HG02759 (cell line): ENCODE results near the gene ESRRG.
A peak's percentile ranks its signal among the peaks of the same experiment; 100 is the strongest.
"Not testable (repeated sequence)": the region's sequence is repeated elsewhere in the genome, so short reads cannot be mapped to it uniquely, and the experiment has no call there.

Experiments
- ATAC-seq: cut with Tn5 transposase; IDR thresholded peaks from one replicate; pipeline ENCODE4 v1.9.1; 2021; ENCODE audit warnings: mild to moderate bottlenecking, moderate library complexity; ENCODE audit not compliant: unreplicated experiment

The ESRRG gene

DNA sequence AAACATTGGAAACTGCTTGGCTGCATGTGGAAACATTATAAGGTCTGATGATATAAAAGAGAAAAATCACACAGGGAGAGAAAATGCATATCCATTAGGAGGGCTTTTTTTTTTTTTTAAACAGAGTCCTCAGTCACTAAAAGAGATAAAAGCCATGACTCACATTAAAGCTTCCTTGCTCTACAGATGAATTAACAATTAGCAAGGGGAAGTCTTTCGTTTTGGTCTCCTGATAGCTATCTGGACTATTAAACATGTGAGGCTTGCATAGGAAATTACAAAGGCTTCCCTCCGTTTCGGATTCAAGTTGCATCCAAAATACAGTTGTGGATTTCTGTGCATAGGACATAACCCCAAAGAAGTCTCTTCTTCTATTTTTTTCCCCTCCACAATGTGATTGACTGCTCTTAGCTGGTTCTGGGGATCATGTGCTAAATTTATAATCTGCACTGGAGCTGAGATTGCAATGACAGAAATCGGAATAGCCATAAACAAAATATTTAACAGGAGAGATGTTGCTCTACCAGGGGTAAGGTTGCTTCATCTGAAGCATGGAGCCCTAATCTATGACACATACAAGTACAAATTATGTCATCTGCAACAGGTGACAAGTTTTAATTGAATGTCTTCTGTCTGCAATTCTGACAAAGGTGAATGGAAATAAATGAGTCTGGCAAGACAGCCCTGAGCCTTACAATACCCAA lies 146.8 kb downstream of the ESRRG start:
- no peak for ATAC-seq

DNA sequence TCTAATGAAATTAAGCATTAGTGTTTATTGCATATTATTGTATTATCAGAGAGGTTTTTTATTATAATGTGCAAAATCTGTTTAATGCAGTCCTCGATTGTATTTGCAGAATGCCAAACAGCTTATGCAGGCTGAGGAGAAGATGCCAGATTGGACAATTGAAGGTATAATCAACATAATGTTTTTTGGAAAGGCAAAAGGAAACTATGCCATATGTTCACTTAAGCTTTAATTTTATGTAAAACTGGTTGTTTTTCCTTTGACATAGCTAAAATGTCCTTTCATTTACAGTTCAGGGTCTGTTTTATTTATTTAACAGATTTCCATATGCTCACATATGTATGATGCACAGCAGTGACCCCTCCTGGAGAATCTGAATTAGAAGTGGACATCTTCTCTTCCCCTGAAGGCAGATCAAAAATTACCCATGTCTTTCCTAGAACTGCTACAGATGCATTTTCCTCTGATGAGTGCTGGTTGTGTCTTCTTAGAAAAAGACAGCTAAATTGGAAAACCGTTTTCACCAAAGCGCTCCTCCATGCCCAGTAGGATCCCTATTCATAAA lies 156.5 kb downstream of the ESRRG start:
- no peak for ATAC-seq

DNA sequence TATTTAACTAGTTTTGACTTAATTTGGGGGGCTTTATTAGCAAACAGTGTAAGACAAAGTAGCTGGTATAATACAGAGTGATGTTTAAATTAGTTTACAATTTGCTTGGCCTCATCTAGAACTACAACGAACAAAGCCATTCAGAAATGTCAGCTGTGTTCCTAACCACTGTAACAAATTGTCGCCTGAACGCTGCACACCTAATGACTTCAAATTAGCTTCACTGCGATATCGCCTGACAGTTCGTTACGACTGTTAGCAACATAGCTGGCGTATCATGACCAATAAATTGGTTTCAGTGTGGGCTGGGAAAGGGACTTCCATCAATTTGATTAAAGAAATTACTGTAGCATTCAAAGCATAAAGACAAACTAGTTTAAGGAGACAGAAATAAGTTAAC lies 160.1 kb downstream of the ESRRG start:
- no peak for ATAC-seq

DNA sequence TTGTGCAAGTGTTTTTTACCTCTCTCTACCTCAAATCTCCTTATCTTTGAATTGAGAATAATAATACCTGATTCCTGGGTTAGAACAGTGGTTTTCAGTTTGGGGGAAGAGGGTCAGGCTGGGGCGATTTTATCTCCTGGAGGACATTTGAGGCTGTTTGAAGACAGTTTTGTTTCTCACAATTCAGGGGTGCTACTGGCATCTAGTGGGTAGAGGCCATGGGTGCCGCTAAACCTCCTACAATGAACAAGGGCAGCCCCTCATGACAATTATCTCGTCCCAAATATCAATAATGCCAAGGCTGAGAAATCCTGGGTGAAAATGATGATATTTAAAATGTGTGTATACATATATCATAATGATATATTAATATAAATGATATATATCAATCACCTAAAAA lies 160.8 kb downstream of the ESRRG start:
- no peak for ATAC-seq

DNA sequence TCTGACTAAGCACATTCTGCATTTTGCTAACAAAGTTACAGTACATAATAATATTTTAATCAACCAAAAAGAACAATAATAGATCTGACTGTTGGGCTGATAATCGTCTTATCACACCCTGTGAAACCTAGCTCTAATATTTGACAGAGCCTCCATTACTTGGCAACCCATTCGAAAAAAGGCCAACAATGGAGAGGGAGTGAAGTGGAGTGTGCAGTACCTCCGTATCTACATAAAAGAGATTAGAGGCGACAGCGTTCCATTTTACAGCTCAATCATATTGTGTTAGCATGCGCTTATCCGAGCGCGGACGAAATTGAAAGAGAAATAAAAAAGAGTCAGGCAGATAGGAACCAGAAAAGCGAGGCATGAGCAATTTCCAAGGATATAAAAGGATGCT lies 162.7 kb downstream of the ESRRG start:
- no peak for ATAC-seq

DNA sequence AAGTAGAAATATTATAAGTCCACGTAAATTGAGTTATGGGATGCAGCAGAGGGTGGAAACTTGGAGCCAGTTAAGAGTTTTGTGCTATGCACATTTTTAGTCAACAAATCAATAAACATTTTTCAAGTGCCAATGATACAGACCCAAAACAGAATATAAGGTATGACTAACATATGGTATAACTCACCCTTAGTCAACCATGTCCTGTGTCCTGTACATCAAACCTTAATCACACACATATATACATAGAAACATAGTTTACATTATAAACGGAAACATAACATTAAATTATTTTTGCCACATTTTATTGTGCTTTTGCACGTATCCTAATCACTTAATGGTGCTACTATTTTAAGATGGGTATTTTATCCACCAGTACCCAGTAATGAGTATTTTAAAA lies 163.9 kb downstream of the ESRRG start:
- ATAC-seq = no peak

DNA sequence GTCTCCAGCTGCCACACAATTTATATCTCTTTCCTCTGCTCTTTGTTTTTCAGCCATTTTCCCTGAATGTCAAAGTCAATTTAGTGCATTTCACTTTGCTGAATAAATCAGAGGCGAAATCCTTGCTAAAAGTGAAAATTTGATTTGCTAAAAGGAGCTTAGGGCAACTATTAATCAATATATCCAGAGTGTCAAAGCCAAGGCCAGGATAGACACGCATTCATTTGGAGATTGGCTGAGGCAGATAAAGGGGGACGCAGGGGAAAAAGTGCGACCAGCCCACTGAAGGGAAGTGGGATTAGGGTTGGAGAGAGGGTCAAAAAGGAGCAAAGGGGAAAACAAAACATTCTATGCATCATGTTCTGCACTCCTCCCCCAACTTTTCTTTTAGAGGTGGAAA lies 167.6 kb downstream of the ESRRG start:
- ATAC-seq = no peak

DNA sequence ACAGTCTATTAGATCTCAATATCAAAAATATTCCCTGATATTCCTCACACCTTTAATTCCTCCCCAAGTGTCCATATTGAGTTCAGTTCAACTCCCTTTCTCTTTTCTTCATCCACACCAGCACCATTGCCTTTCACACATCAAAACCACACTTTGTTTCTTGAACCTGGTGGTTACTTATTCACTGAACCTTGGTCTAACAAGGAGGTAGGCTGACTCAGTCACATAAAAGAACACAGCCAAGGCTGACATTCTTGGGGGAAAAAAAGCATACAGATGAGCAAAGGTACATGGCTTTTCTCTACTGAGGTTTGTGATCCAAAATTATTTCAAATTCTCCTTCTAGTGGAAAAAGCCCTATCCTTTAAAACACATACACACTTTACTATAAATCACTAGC lies 168.3 kb downstream of the ESRRG start:
- no peak for ATAC-seq

DNA sequence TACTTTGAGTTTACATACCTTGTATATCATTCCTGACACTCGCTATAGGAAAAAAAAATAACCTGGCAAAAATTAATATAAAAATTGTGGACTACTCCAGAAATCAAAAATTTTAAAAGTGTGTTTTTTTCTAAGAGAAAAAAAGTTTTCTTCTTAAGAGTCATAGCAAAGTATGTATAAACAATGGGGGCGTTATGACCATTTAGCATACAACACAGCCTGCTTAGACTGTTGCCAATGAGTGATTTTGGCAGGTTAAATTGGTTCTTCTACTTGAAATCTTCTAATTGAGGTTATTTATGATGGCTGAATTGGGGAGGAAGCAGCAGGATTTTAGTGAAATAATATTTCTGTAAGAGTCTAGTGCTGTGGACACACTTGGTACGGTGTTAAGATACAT lies 169.5 kb downstream of the ESRRG start:
- ATAC-seq = no peak

DNA sequence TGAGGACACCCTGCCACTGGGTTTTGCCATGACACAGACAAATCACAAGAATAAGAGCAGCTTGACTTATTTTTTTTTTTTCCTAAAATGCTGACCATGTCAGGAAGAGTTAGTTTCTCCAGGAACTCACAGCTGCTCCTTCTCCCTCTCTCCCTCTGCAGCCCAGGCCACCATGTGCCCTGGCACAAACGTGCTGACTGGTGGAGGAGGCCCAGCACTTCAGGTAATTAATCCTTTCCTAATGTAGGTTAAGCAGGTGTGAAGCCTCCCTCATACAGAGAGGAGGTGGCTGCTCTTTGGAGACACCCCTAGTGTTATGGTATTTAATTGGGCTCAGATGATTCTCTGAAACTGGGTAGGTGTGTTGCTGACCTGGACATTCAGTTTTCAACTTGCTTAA lies 170.2 kb downstream of the ESRRG start:
- ATAC-seq = no peak

DNA sequence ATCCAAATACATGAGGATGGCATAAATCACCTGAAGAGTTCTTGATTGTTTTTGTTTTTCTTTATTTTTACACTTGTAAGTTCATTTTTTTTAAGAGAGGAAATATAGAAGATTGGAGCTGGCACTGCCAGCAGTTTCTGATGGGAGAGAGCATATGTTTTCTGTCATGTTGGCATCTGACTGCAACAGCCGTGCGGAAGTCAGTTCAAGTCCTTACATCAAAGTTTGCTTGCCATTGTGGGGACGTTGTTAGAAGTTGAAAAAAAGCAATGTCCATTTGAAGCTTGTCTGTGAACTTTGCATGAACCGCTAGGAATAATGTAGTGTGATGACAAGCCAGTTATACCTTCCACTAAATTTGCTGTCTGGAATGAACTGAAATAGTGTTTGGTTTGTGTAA lies 173.4 kb downstream of the ESRRG start:
- no peak for ATAC-seq

DNA sequence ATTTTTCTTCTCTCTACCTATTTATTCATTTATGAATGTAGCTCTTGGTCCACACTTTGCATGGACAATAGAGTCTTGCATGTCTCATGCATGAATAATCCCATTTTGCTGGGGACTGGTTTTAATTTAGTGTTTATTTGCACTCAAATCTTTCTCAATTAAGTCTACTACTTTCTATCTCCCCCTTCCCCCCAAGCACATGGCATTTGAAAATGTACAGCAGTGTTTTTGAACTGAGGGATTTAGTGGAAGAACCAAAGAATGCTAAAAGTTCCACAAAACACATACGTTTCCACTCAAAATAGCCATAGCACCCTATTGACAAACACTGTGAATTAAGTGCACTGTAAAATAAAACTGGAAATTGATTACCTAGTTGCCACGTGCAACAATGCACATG lies 180.5 kb downstream of the ESRRG start:
- no peak for ATAC-seq

DNA sequence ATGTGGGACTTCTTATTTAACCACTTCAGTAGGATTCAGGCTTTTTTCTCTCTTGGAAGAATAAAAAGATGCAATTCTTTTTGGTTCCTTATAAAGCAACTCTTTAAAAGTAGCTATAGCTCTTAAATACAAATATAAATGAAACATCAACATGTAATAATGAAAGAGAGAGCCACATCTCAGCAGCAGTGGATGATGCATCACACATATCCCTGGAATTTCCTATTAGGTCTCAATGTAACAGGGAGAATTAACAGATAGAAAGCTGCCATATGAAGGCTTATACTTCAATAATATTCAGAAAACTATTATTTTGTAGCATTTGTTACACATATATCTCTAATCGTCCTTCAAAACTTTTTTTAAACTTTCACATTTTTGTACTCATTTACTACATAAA lies 181.0 kb downstream of the ESRRG start:
- ATAC-seq = no peak

DNA sequence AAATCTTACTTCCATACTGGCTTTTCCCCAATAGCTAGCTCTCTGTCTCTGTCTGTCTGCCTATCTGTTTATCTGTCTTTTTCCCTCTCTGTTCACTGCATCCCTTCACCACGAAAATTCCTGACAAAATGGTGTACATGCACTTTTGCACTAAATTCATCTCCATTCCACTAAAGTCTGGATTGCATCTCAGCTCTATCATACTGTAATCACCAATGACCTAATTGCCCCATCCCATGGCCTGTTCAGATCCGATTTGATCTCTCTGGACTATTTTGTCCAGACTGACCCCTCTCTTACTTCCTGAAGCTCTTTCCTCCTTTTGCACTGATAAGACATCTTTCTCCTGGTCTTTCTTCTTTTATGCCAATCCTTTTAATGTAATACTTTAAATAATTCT lies 187.5 kb downstream of the ESRRG start:
- ATAC-seq = no peak

DNA sequence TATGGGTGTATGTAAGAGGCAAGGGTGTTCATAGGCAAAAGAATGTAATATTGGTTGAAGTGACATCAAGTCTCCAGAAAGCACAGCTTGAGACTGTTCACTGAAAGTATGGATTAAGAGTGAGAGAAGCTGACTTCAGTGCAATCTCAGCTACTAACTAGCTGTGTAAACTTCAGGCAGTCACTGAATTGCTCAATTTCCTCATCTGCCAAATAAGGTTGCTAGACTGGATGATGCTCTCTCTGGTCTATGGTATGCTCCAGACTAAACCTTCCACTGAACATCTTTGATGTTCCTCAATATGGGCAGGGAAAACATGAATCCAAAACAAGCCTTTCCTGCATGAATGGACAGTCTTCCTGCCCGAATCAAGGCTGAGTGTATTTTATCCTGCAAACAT lies 188.2 kb downstream of the ESRRG start:
- no peak for ATAC-seq

DNA sequence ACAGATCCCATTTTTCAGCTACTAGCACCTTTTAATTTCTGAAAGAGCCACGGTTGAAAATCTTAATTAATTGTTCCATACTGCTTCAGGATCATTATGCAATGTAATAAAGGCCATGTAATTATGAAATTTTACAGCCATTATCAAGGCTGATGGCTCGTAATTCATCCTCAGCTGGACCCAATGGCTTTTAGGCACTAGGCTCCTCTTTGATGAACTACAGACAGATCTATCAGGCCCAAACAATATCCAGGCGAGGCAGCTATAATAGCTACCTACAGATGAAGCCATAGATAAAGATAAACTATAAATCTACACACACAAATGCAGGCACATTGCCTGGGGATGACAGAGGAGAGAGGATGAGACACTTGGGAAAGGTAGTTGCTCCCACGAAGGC lies 189.5 kb downstream of the ESRRG start:
- no peak for ATAC-seq

DNA sequence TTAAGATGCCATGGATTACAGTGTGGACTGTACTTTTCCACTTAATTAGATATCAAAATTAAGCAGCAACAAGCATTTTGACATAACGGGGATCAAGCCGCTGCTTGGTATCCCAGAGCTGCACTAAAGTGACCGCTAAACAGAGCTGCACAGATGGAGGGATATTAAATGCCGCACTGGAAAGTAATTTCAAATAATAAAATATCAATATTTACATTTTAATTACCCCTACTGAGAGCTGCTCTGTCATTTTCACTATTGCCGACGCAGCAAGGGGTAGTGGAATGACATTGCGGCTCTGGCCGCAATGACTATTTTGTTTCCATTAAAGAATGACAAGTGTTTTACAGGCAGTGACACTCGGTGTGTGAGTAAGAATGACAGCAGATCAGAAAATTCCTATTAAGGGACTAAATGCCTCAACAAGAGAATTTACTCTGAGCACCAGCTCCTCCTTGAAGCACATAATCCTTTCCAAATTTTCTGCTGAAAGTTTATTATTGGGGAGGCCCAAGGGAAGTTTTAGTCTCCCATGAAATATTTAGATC lies 190.9 kb downstream of the ESRRG start:
- no peak for ATAC-seq

DNA sequence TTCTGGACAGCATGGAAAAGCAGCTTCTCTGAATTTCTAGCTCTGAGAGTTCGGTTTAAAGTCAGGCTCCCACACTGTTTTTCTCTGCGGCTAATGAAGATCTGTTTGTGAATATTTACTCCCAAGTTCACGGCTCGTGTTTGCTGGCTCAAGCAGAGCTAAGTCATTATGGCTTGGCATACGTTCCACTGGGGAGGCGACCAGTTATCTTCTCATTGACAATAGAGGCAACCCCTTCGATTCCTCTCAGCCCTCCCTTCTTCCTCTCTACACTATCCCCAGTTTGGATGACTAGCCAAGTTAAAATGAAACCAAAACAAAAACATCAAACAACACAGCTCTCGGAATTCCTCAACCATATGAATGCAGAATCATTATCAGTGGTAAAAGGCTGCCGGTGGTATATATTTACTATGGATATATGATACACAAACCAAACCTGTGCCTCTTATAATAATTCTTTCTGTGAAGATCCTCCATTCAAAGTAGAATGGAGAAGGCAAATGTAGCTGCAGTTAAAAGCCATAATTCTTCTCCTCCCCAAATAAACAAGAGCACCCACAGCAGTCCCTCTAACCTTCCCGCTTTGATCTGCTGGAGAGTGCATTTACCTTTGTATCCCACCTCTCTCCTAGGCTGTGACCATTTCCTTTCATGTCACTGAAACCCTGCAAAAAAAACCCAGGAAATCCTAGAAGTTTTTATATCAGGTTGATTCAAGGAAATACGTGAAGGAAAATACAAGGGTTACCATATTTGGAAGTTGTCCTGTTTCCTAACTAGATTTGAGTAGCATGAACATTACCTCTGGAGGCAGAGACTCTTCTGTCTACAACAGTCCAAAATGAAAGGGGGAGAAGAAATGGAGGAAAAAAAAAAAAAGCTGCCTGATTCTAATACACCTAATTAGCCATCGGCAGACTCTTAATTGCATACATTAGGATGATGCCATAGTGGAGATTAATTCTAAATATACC lies 191.7 kb downstream of the ESRRG start:
- ATAC-seq = peak; percentile 73

DNA sequence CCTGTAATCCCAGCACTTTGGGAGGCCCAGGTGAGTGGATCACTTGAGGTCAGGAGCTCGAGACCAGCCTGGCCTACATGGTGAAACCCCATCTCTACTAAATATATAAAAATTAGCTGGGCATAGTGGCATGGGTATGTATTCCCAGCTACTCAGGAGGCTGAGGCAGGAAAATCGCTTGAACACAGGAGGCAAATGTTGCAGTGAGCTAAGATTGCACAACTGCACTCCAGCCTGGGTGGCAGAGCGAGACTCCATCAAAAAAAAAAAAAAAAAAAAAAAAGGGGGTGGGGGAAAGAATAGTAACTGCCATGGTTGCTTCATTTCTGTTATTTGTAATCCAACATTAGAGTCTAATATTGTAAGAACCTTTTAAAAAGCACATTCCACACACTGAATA lies 193.4 kb downstream of the ESRRG start:
- not testable (repeated sequence) for ATAC-seq

DNA sequence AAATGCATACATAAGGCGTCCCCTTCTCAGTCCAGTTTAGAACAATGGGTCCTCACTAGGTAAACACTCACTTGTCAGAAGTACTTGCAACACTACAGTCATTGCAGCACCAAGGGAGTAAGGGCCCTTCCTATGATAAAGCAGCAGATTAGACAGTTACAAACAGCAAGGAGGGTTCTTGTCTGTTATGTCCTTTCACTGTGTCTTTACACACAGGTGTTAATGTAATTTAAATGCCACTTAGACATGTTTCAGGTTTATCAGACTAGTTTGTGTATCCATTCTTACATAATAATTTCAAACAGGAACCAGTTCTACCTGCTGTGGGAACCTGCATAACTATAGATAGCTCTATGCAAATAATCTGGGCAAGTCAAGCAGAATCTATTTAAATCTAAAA lies 194.4 kb downstream of the ESRRG start:
- ATAC-seq = peak; percentile 73

DNA sequence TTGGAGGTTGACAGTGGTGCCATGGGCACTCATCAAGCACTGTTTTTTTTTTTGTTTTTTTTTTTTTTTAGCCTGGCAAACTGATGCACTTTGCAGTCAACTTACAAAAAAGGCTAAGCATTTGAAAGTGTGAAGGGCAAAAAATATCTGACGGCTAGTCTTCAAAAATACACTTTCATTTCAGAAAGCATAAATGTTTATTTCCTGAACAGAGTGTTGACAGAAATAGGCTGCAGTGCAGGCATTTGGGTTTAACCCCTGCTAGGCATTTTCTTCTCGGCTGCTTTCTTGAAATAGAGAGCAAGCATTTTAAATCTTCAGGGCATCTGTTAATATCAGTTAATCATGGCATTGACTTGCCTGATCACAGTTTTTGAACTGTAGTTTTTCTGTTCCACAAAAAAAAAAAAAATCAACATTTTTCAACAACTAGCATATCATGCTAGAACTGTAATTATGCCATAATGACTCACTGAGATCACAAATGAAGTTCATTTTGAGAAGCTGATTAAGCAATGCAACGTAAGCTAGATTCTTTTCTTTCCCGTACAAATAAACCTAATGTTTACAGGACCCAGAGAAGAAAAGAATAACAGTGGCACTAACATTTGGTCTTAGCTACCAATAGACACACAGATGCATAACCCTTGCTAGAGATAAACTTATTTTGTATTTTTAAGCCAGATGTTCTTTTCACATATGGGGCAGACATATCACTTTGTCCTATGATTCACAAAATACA lies 199.6 kb downstream of the ESRRG start:
- no peak for ATAC-seq
